Measurements from ENCODE around the gene STK10.

DNA sequence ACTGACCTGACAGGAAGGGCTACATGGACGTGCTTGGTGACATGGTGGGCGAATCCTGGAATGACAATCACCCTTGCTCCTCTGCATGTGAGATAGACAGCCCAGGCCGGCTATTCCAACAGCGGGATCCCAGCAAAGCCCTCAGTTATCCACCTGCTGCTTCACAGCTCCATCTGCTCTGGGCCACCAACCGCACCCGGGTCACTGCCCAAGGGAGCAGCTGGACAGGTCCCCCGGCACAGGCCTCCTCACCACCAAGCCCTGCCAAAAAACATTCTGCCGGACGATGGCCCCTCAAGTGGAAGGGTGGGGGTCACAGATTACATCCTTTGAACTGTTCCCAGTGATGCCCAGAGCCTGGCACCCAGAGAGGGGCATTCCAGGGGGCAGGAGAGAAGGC is 39.6 kb downstream of the STK10 start:
- TF ChIP-seq, protein P1, sequence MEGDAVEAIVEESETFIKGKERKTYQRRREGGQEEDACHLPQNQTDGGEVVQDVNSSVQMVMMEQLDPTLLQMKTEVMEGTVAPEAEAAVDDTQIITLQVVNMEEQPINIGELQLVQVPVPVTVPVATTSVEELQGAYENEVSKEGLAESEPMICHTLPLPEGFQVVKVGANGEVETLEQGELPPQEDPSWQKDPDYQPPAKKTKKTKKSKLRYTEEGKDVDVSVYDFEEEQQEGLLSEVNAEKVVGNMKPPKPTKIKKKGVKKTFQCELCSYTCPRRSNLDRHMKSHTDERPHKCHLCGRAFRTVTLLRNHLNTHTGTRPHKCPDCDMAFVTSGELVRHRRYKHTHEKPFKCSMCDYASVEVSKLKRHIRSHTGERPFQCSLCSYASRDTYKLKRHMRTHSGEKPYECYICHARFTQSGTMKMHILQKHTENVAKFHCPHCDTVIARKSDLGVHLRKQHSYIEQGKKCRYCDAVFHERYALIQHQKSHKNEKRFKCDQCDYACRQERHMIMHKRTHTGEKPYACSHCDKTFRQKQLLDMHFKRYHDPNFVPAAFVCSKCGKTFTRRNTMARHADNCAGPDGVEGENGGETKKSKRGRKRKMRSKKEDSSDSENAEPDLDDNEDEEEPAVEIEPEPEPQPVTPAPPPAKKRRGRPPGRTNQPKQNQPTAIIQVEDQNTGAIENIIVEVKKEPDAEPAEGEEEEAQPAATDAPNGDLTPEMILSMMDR (optimal IDR thresholded peaks at IDR 0.05 in 1 of 3, IDR thresholded peaks at IDR 0.05 in 1 of 3, conservative IDR thresholded peaks at IDR 0.05 in 1 of 3; ENCODE audit: extremely low read depth in 1 of 3, insufficient read depth in 2 of 3, low read length in 3 of 3), result no peak
- TF ChIP-seq EZH2 (IDR thresholded peaks at IDR 0.05; ENCODE audit: low read length), result no peak
